ENCODE data around the gene PCDHA1. TPM values are rescaled to one million over a fixed set of nuclear protein-coding genes. Genes with fewer than 3 reads are reported as not detected.

PCDHA1 gene
- under 1 TPM in 1 of 6 donors, not detected in 5; 0.13 TPM for total RNA-seq

DNA sequence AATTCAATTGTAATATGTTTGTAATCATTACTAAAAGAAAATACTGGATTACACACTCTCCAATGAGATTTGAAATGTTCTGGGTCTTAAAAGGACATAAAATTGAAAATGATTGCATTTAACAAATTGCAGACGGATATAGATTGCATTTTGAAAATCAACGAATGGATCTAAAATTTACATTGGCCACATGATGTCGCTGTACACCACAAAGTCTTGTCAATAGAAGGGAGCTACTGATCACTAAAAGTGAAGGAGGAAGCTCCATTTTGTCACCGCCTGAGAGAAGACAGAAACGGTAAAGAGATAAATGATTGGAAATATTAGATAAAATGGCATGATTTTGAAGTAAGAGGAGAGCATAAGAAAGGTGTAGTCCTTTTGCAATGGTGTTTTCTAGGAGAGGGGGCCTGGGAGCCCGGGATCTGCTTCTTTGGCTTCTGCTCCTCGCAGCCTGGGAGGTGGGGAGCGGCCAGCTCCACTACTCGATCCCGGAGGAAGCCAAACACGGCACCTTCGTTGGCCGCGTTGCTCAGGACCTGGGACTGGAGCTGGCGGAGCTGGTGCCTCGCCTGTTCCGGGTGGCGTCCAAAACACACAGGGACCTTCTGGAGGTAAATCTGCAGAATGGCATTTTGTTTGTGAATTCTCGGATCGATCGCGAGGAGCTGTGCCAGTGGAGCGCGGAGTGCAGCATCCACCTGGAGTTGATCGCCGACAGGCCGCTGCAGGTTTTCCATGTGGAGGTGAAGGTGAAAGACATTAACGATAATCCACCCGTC is at the start of gene PCDHA1:
Gene PCDHA1, plus strand, starts transcription at position 236 of the 782 bp plus-strand sequence.
- H3K36me3 ChIP-seq = no peaks in the 10 kb centered on the region
- DNase-seq (peak in 1 of 2 donors; percentile 46), ATAC-seq (ENCODE audit: low FRiP score in 2 of 2) (no peak)
- H3K4me3 ChIP-seq = no peak within 1 kb of the TSS
- 28 to 46% methylated on average over 14 to 29 of the region's 29 CpGs for WGBS, 2 donors
- H3K4me1 ChIP-seq = no peaks in the 10 kb centered on the region
- TF ChIP-seq EP300 (IDR thresholded peaks at IDR 0.05) (no peak), POLR2AphosphoS5 (IDR thresholded peaks at IDR 0.05) (no peak), POLR2A (IDR thresholded peaks at IDR 0.05) (no peak)
- TF ChIP-seq, protein P1, sequence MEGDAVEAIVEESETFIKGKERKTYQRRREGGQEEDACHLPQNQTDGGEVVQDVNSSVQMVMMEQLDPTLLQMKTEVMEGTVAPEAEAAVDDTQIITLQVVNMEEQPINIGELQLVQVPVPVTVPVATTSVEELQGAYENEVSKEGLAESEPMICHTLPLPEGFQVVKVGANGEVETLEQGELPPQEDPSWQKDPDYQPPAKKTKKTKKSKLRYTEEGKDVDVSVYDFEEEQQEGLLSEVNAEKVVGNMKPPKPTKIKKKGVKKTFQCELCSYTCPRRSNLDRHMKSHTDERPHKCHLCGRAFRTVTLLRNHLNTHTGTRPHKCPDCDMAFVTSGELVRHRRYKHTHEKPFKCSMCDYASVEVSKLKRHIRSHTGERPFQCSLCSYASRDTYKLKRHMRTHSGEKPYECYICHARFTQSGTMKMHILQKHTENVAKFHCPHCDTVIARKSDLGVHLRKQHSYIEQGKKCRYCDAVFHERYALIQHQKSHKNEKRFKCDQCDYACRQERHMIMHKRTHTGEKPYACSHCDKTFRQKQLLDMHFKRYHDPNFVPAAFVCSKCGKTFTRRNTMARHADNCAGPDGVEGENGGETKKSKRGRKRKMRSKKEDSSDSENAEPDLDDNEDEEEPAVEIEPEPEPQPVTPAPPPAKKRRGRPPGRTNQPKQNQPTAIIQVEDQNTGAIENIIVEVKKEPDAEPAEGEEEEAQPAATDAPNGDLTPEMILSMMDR (IDR thresholded peaks at IDR 0.05) = no peak
- H3K27me3 ChIP-seq = no peaks in the 10 kb centered on the region
- H3K9me3 ChIP-seq = peaks cover 34 to 74% (median 61%) of the 10 kb centered on the region in 4 donors
- no peak within 1 kb of the TSS for H3K27ac ChIP-seq

DNA sequence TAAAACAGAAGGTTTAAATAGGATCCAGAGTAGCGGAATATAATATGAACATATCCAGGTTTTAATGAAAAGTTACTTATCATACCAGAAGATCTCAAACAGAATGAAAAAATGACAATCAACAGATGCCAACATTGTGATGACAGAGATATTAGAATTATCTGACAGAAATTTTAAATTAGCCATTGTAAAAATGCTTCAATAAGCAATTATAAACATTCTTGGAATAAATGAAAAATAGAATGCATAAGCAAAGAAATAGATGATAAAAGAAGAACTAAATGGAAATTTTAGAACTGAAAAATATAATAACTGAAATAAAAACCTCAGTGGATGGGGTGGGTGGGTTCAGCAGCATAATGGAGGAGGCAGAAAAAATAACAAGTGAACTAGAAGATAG is 48.5 kb upstream of the PCDHA1 start:
- WGBS, 2 donors = 67 to 92% methylated on average over 1 of the region's 1 CpG
- Histone ChIP-seq H3K27me3 (no peaks in the 10 kb centered on the region), H3K9me3 (peaks cover 0 to 9% (median 0%) of the 10 kb centered on the region in 4 donors), H3K4me3 (no peak overlapping the region), H3K4me1 (no peaks in the 10 kb centered on the region), H3K27ac (no peak overlapping the region), H3K36me3 (no peaks in the 10 kb centered on the region)
- TF ChIP-seq POLR2A (IDR thresholded peaks at IDR 0.05) (no peak), POLR2AphosphoS5 (IDR thresholded peaks at IDR 0.05) (no peak), EP300 (IDR thresholded peaks at IDR 0.05) (no peak)
- TF ChIP-seq, protein P1 (IDR thresholded peaks at IDR 0.05) = no peak
- no peak for ATAC-seq (ENCODE audit: low FRiP score in 2 of 2)
- DNase-seq = no peak

DNA sequence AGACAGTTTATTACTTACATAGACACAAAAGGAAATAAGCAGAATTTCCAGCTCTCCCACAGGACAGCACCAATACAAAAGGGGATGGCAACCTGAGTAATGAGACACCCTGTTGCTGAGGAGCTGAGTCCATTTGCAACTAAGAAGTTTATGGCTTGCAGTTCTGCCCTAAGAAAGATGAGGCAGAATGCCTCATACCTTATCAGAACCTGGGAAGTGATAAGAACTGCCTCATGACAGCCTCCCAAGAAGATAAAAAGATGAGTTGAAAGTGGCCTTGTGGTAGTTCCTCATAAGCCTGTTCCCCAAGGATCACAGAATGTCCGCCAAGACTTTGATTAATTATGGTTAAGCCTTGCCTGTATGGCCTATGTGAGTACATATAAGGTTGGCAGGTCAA is 44.0 kb upstream of the PCDHA1 start:
- H3K9me3 ChIP-seq = peaks cover 0 to 21% (median 4%) of the 10 kb centered on the region in 4 donors
- TF ChIP-seq POLR2AphosphoS5 (IDR thresholded peaks at IDR 0.05) (no peak), EP300 (IDR thresholded peaks at IDR 0.05) (no peak), POLR2A (IDR thresholded peaks at IDR 0.05) (no peak)
- TF ChIP-seq, protein P1 (IDR thresholded peaks at IDR 0.05) = no peak
- no peak overlapping the region for H3K27ac ChIP-seq

DNA sequence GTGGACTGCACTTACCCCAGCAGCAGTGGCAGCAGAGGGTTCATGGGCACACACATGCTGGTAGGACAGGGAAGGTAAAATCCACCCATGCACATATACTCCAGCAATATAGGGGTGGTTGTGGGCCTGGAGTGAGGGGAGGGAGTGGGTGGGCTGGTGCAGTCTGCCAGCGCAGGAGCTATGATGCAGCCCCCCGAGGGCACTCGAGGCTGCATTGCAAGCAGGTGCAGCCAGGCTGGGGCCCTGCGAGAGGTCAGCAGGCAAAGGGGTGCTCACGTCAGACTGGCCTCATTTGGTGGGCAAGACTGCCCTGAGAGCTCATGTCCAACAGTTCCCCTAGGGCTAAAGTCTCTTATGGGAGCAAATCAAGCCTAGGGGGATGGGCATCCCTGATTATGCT is 32.4 kb upstream of the PCDHA1 start:
- WGBS, 2 donors = 85 to 92% methylated on average over 4 of the region's 5 CpGs
- Histone ChIP-seq H3K36me3 (no peaks in the 10 kb centered on the region), H3K4me3 (no peak overlapping the region), H3K4me1 (no peaks in the 10 kb centered on the region), H3K27ac (no peak overlapping the region), H3K27me3 (no peaks in the 10 kb centered on the region), H3K9me3 (peaks cover 21 to 71% (median 59%) of the 10 kb centered on the region in 4 donors)
- DNase-seq (peak in 1 of 2 donors; percentile 25), ATAC-seq (ENCODE audit: low FRiP score in 2 of 2) (peak in 1 of 2 donors; percentile 62)
- TF ChIP-seq POLR2AphosphoS5 (IDR thresholded peaks at IDR 0.05) (no peak), POLR2A (IDR thresholded peaks at IDR 0.05) (no peak), EP300 (IDR thresholded peaks at IDR 0.05) (no peak)
- TF ChIP-seq, protein P1 (IDR thresholded peaks at IDR 0.05) = no peak

More for the DNA sequence above, 44.0 kb upstream of the PCDHA1 start:
- H3K27me3 ChIP-seq = no peaks in the 10 kb centered on the region
- H3K4me3 ChIP-seq = no peak overlapping the region
- ATAC-seq (ENCODE audit: low FRiP score in 2 of 2) = no peak
- WGBS, 2 donors = 60 to 95% methylated on average over 1 of the region's 1 CpG
- no peaks in the 10 kb centered on the region for H3K36me3 ChIP-seq
- no peak for DNase-seq
- H3K4me1 ChIP-seq = no peaks in the 10 kb centered on the region
